GM18499 (cell line): Measurements from ENCODE around the gene PIP5K1C.
"Not testable (repeated sequence)": the region's sequence is repeated elsewhere in the genome, so short reads cannot be mapped to it uniquely, and the experiment has no call there.

Source experiments
- ATAC-seq: cut with Tn5 transposase; IDR thresholded peaks from one replicate; pipeline ENCODE4 v1.9.1; 2021; ENCODE audit warnings: moderate number of reproducible peaks; ENCODE audit not compliant: insufficient read depth, unreplicated experiment

The PIP5K1C gene

GRCh38 chr19:3679581-3679980 lies 20.7 kb downstream of the PIP5K1C start:
- no peak for ATAC-seq

DNA sequence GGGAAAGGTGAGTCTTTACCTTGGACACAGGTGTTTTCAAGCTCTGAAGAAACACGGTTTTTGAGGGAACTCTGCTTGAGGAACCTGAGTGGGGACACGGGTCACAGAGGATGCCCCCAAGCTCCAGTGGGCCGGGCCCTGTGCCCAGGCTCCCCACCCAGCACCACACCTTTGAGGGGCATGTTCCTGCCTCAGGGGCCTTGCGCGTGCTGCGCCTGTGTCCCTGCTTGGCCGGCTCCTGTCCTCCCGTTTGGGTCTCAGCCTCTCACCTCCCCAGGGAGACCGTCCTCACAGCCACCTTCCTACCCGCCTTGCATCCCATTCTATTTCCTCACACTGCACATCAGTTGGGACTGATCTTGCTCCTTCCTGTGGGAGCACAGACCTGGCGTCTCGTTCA lies 21.1 kb downstream of the PIP5K1C start:
- no peak for ATAC-seq

- no peak for ATAC-seq
Observed at GRCh38 chr19:3678188-3678587, 22.1 kb downstream of the PIP5K1C start.

GRCh38 chr19:3674784-3675543 lies 25.3 kb downstream of the PIP5K1C start:
- no peak for ATAC-seq

DNA sequence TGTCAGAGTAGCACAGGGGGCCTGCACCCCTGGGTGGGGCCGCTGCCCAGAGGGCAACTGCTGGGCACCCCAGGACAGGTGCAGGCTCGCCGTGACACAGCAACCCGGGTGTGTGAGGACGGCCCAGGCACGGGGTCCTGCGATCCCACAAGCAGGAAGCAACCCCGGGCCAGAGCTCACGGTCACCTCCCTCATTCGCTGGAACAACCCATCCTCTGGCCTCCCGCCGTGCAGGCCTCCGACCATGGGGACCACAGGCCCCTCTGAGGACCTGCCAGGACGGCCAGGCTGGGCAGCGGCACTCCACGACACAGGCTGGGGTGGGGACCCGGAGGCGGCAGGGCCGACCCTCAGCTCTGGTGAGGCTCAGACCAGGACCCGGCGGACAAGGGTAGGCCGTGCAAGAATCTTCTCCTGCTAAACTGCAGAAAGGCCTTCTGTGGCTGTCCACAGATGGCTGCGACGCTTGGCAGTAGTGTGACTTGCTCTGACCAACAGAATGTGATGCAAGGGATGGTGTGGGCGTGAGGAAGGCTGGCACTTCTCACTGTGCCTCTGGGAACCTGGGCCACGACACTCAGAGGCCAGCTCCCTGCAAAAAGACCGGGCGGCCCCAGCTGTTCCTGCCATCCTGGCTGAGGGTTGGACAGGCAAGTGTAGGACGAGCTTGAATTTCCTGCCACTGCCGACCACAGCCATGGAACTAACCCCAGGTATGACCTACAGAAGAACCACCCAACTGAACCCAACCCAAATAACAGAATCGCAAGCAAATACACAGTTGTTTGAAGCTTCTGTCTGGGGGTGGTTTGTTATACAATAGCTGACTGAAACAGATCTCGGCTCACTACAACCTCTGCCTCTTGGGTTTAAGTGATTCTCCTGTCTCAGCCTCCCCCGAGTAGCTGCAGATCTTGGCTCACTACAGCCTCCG lies 26.5 kb downstream of the PIP5K1C start:
- no peak for ATAC-seq

DNA sequence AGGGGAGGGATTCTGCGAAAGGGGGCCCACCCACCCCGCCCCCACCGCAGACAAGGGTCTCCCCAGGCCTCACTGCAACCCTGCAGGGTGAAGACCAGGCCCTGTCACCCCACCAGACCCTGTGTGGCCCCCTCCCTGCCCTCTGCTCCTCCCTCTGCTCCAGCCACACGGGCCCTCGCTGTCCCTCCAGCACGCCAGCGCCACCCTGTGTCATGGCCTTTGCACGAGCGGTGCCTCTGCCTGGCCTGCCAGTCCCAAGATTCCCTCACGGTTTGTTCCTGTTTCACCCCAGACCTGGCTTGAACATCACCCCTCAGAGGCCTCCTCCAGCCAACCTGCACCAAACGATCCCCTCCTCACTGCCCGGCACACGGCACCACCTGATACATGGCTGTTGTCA lies 27.3 kb downstream of the PIP5K1C start:
- no peak for ATAC-seq

GRCh38 chr19:3672575-3672948 lies 27.7 kb downstream of the PIP5K1C start:
- no peak for ATAC-seq

DNA sequence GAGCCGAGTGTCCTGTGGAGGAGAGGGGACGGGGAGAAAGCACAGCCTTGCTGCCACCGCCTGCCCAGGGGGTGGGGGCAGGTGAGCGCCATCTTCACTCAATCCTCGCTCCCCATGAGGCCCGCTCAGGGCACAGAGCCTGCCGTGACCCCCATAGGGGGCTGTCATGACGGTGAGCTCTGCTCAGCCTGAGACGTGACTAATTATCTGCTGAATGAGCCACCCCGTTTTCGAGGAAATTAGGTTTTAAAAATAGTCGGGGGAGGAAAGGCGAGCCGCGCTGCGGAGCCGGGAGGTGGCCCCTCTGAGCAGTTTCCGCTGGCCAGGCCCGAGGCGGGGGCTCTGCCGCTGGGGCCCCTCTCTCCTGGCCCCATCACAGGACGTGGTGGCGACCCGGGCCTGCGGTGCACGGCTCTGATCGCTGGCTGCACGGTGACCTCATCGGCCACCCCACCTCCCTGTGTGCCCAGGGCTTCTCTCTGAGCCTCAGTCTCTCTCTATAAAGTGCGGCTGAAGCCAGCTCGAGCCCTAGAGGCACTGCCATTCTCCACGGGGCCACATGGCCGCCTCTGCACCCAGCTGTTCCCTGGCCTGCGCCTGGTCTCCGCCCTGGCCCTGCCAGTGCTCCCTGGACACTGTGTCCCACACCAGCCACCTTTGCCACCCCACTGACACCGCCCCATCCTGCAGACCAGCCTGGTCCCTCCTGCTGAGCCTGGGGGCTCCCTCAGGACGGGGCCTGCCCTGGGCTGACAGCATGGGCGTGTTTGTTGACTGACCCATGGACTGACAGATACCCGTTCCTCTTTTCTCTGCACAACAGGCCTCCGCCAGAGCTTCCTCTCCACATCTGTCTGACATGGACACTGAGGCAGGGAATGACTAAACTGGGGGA lies 28.3 kb downstream of the PIP5K1C start:
- no peak for ATAC-seq

DNA sequence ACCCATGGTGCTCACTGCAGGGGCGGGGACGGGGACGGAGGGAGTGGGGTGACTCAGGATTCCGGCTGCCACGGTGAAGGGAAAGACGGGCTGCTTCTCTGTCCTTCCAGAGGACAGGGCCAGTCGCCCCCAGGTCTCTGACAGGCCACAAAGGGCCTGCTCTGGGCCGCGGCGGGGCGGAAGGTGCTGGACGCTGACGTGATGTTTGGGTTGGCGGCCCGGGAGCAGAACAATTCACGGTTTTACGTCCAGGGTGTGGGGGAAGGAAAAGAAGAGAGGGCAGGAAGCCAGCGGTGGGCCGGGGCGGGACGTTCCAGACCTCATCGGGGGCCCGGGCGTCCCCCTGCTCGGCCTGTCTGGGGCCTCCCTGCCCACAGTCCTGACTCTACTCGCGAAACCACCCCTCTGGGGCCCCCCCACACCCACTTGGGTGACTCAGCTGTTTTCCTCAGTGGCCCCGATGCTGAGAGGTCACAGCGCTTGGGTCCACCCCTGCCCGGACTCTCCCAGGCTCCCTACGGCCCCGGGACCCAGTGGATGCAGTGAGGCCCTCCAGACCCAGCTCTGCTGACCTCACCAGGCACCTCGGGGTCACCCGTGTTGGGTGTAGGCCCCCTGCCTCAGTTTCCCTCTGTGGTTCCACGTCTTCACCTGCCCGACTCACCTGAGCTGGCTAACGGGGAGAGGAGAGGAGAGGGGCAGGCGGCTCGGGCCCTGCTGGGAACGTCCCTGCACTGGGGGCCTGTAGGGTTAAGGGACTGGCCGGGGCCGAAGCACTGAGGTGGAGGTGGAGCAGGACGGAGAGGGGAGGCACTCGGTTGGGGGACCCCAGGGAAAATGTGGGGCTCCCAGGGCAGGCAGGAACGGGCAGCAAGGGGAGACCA lies 29.2 kb downstream of the PIP5K1C start:
- no peak for ATAC-seq

DNA sequence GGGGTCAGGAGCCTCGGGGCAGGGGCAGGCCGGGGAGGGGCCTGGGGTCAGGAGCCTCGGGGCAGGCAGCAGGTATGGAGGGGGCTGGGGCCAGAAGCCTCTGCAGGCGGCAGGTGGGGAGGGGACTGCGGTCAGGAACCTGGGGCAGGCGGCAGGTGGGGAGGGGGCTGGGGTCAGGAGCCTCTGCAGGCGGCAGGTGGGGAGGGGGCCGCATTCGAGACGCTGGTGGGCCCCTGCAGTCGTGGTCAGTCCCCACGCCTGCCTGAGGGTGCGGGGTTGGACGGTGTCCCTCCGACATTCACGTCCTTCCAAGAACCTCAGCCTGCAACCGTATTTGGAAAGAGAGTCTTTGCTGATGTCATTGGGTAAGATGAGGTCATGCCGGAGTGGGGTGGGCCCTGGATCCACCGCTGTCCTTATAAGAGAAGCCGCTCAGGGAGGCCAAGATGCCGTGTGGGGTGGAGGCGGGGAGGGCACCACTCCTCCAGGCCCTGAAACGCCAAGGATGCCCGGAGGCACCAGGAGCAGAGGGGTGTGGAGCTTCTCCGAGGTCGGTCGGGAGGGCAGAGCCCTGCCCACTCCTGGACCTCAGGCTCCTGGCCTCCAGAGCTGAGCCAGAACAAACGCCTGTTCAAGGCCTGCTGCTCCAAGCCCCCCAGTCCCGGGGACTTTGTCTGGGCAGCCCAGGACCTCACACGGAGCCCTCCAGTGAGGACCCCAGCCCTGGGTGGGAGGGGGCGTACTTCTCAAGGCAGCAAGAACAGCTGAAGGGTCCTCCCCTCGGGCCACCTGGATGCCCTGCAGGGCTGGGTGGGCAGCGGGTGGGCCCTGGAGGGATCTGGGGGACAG lies 30.1 kb downstream of the PIP5K1C start:
- ATAC-seq: no peak

- no peak for ATAC-seq
Observed at GRCh38 chr19:3669082-3669946, 31.0 kb downstream of the PIP5K1C start.

DNA sequence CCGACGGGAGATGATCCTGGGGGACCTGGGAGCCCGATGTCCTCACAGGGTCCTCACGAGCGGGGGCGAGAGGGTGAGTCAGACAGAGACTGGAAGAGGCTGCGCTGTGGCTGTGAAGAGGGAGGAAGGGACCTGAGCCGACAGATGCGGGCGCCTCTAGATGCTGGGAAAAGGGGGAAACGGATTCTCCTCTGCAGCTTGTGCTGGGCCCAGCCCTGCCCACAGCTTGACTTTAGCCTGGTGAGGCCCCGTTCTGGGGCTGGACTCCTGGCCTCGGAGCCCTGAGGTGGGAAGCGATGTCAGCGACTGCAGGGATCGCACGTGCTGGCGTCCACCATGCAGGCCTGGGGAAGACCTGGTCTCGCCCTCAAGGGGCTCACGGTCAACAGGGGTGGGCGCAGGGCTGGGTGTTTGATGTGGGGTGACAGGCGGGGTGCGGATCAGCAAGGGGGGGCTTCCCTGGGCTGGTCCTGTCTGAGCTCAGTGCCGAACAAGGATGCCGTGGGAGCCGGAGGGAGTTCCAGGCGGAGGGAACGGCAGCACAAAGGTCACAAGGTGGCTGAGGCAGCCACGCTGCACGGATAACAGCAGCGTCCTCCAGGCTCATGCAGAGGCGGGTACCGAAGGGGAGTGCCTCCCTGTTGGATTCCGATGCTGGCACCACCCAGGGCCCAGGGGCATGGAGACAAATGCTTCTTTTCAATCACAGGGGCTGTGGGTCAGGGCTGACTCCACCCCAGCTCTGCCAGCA lies 31.8 kb downstream of the PIP5K1C start:
- no peak for ATAC-seq

GRCh38 chr19:3667766-3668165 lies 32.5 kb downstream of the PIP5K1C start:
- no peak for ATAC-seq

- ATAC-seq: no peak
Observed at GRCh38 chr19:3667037-3667638, 33.1 kb downstream of the PIP5K1C start.

DNA sequence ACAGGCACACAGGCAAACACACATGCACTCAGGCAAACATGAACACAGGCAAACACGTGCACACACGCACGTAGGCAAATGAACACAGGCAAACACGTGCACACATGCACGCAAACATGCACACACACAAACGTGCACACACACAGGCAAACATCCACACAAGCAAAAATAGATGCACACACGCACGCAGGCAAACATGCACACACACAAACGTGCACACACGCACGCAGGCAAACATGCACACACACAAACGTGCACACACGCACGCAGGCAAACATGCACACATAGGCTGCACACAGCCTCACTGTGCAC lies 33.8 kb downstream of the PIP5K1C start:
- ATAC-seq: not testable (repeated sequence)

DNA sequence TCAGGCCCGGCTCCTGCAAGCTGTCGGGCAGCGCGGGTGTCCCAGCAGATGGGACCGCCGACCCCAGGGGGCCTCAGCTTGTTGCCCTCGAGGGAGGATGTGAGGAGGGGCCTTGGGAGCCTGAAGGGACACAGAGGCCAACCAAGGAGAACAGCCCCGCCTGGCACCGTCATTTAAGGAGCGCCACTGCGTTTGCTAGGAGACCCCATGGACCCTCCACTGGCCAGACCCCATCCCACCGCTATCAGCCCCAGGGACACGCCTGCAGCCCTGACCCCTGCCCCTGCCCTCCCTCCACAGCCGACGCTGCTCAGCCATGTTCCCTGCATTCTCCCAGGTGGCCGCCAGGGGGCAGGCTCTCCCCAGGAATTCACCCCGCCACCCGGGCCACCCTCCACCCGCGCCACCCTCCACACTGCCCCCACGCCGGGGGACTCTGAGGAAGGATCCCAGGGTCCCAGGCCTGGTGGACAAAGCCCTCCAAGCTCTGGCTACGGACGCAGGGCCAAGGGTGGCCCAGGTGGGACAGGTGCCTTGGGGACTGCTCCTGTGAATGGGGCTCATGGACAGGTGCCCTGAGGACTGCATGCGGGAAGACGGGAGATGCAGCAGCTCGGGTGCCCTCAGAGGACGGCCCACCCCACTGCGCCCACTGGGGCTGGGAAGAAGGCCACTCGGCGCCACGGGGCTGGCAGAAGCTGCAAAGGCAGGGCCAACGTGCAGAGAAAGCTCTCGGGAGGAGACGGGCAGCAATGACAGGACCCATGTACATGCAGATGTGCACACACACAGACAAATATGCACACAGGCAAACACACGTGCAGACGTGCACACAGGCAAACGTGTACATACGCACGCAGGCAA lies 34.4 kb downstream of the PIP5K1C start:
- no peak for ATAC-seq
